T-helper 1 cell treated with Interleukin-12 subunit alpha and Interleukin-12 subunit beta and Interleukin-4 antibody, amounts not matched to agents 30 ng/mL and 1 ng/mL, for 36 hours (primary cell): ENCODE measurements around the gene SLC25A31. TPM values are rescaled to one million over a fixed set of nuclear protein-coding genes. Genes with fewer than 3 reads are reported as not detected.

Experiments used
- intact Hi-C: fragments of 100-400 bp; cut with micrococcal nuclease; formaldehyde crosslinking; loops from one replicate; pipeline ENCODE4 v1.15.1; 2024
- total RNA-seq: library from RNA; stranded (reverse); gene quantifications from 2 replicates; pipeline ENCODE4 v1.2.3, GENCODE V29; 2022

SLC25A31 gene
- total RNA-seq, 1 donor from 2014 or later: not detected

- intact Hi-C loops: no loop called here
Observed at GRCh38 chr4:127776620-127777019, 46.4 kb downstream of the SLC25A31 start.

GRCh38 chr4:127777487-127777886 is 47.3 kb downstream of the SLC25A31 start:
- intact Hi-C loops: no loop called here

- intact Hi-C loops: no loop called here
Observed at GRCh38 chr4:127778102-127778501, 47.9 kb downstream of the SLC25A31 start.

- intact Hi-C loops: loop anchor here (5.0 kb wide), 2 partner anchors 148 to 1312 kb away; partner anchors contain the start of genes INTU and SCLT1
Observed at GRCh38 chr4:127780598-127780997, 50.4 kb downstream of the SLC25A31 start.

GRCh38 chr4:127781300-127782024 is 51.3 kb downstream of the SLC25A31 start:
- intact Hi-C loops: loop anchor here (1.0 to 5.0 kb wide), 7 partner anchors 99 to 1311 kb away; partner anchors contain the start of genes ABHD18, INTU, LARP1B and MFSD8

GRCh38 chr4:127782025-127782274 is 51.8 kb downstream of the SLC25A31 start:
- intact Hi-C loops: loop anchor here (1.0 to 5.0 kb wide), 7 partner anchors 98 to 1310 kb away; partner anchors contain the start of genes ABHD18, INTU, LARP1B and MFSD8

- intact Hi-C loops: loop anchor here (1.0 to 5.0 kb wide), 7 partner anchors 98 to 1310 kb away; partner anchors contain the start of genes ABHD18, INTU, LARP1B and MFSD8
Observed at GRCh38 chr4:127782275-127783025, 52.2 kb downstream of the SLC25A31 start, which contains the start of gene HSPA4L. Gene HSPA4L, plus strand, starts transcription at chr4:127782322. Its CDS starts 229 bp downstream, at chr4:127782551.

- intact Hi-C loops: loop anchor here (2.0 to 5.0 kb wide), 5 partner anchors 151 to 1309 kb away; partner anchors contain the start of genes INTU, LARP1B, PGRMC2 and SCLT1
Observed at GRCh38 chr4:127783026-127783769, 53.0 kb downstream of the SLC25A31 start.

GRCh38 chr4:127783955-127784770 is 54.0 kb downstream of the SLC25A31 start:
- intact Hi-C loops: loop anchor here (2.0 to 5.0 kb wide), 5 partner anchors 152 to 1308 kb away; partner anchors contain the start of genes INTU, LARP1B, PGRMC2 and SCLT1

GRCh38 chr4:127788517-127788916 is 58.3 kb downstream of the SLC25A31 start:
- intact Hi-C loops: no loop called here

GRCh38 chr4:127791391-127791790 is 61.2 kb downstream of the SLC25A31 start:
- intact Hi-C loops: no loop called here

- intact Hi-C loops: no loop called here
Observed at GRCh38 chr4:127793528-127793927, 63.3 kb downstream of the SLC25A31 start.

GRCh38 chr4:127799711-127800110 is 69.5 kb downstream of the SLC25A31 start:
- intact Hi-C loops: no loop called here

GRCh38 chr4:127809173-127809800 is 79.1 kb downstream of the SLC25A31 start:
- intact Hi-C loops: no loop called here

GRCh38 chr4:127810551-127810950 is 80.4 kb downstream of the SLC25A31 start:
- intact Hi-C loops: no loop called here

GRCh38 chr4:127822430-127822829 is 92.2 kb downstream of the SLC25A31 start:
- intact Hi-C loops: no loop called here
